Activated CD8-positive, alpha-beta memory T cell treated with anti-CD3 and anti-CD28 coated beads, Interleukin-2, amount 50 U/mL, for 1 hour (primary cell): ENCODE measurements around the gene POLR2J.

ENCODE experiments used
- DNase-seq: peaks from one replicate; pipeline ENCODE4 v3.0.0-alpha.2; 2020; ENCODE audit errors: extremely low read depth

POLR2J gene

DNA sequence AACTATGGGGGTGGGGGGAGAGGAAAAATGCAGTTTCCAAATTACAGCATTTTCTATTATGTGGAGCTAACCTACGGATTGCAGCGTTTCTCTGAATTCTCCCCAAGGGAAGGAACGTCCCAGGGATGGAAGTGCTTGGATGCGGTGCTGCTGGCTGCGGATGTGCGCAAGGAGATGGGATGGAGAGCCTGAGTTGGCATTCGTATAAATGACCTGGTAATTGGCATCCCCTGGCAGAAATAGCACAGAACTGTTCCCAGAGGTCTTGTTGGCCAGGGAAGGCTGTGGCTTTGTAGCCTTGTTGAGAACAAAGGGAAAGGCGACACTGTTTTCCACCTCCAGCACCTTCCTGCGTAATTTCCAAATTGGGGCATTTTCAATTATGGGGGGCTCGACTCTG is 42.6 kb downstream of the POLR2J start:
- DNase-seq, result no peak

DNA sequence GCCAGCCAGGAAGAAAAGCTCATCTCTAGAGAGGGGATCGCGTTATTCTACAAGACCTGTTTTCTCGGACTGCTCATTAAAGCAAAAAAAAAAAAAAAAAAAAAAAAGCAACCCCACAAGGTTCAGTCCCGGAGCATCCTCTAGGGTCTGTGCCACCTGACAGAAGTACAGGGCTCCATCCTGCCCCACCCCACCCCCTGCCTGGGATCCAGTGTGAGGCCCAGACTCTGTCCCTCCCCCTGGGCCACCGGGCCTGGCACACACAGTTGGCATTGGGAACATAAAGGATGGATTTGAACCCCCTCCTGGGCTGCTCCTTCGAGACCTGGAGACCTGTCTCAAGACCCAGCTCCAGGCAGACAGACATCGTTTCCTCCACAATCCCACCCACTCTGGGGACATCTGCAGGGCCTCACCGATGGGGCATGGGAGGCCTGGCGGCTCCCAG is 44.7 kb downstream of the POLR2J start:
- DNase-seq, result no peak

DNA sequence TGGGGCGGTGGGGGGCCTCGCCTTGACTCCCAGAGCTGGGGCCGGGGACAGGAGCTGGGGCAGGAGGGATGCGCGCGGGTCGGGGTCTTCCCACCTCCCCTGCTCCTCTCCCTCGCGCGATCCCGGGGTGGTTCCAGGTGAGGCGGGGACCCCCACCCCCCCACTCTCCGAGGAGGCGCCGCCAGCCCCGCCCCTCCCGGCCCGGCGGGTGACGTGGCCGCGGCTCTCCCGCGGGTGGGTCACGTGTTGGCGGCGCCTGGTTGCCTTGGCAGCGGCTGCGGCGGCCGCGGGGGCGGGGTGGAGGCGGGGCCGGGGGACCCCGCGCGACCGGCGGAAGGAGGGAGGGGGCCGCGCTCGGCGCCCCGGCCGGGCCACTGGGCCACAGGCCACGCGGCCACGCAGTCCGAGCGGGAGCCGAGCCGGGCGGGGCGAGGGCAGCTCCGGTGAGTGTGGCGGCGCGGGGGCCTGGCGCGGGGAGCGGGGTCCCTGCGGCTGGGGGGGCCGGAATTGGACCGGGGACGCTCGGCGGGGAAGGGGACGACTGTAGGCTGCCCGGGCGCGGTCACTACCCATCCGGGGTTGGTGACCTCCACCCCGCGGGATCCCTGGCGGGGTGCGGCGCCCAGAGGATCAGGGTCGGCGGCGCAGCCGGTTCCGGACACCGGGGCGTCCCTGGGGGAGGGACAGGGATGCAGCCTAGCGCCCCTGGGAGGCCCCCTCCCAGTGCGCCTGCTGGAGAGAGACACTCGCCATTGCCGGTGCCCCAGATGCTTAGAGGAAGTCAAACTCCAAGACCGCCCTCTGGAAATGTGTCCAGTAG is 45.3 kb downstream of the POLR2J start, which contains the start of gene ORAI2:
Gene ORAI2 (plus strand): TSS at position 357 of the 820 bp plus-strand sequence. CDS start 5,382 bp downstream, outside the sequence.
- DNase-seq, result peak; percentile 64

DNA sequence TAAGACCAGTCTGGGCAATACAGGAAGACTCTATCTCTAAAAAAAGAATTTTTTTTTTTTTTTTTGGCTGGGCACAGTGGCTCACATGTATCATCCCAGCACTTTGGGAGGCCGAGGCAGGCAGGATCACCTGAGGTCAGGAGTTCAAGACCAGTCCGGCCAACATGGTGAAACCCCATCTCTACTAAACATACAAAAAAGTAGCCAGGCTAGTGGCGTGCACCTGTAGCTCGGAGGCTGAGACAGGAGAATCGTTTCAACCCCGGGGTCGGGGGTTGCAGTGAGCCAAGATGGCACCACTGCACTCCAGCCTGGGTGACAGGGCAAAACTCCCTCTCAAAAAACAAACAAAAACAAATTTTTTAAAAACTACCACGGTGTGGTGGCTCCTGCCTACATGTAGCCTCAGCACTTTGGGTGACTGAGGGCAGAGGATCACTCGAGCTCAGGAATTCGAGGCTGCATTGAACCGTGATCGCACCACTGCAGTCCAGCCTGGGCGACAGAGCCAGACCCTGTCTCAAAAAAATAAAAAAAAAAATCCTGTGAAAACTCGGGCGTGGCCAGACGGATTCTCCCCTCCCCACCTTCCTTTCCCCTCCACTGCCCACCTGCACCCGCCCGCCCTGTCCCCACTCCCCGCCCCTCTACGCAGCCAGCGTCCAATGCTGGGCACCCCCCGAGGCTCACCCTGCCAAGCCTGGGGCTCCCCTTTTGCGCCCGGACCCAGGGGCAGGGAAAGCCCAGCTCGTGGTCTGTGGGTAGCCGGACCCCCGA is 46.1 kb downstream of the POLR2J start:
- DNase-seq, result no peak

DNA sequence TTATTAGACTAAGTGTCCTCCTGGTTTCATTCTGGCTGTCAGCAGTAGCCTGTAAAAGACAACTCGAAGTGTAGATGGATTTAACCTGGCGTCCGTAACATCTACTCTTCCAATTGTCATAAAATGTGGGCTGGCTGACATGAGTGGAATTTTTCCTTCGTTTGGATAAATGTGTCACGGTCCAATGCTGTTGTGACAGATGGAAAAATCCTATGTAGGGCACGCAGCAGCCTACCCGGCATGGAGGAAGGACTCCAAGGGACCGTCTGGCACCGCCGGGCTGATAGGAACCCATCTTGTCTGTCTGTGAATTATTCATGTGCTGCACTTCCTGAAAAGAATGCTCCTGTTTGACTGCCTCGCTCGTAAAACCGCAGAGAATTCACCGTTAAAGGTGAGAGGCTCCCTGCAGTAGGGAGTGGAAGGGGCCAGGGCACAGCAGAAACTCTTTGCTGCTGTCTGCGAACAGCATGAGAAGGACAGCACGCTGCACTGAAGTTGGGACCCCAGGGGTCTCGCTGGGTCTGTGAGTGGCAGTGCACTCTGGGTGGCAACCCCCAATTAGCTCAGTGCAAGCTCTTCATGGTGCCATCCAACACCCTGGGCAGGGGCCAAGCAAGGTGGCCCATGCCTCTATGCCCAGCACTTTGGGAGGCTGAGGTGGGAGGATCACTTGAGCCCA is 47.0 kb downstream of the POLR2J start:
- DNase-seq, result peak; percentile 57

DNA sequence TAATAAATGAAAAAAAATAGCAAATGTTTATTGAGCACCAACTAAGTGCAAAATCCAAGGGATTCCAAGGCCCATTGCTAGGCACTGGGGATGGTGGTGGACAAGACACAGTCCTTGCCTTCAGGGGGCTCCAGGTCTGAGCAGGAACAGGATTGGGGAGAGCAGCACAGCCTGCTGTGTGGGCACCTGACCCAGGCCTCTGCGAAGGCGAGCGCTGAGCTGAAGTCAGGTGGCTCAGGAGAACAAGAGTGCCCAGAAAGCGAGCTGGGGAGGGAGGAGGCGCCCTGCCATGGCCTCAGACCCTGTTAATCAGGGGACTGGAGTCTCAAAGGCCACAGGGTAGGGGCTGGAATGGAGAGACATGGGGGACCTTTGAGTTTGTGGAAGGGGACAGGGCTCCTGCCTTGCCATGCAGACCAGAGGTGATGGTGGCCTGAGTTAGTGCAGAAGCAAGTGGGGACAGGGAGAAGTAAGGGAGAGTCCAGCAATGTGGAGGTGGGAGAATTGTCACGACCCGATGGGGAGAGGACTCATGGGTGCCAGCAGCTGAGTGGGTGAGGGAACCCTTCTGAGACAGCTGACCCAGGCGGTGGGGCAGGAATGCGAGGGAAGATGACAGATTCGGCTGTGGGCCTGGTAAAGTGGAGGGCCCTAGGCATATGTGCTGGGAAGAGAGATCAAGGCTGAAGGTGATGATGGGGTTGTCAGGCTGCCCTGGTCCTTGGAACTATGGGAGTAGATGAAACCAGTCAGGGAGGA is 49.4 kb downstream of the POLR2J start:
- DNase-seq, result no peak

DNA sequence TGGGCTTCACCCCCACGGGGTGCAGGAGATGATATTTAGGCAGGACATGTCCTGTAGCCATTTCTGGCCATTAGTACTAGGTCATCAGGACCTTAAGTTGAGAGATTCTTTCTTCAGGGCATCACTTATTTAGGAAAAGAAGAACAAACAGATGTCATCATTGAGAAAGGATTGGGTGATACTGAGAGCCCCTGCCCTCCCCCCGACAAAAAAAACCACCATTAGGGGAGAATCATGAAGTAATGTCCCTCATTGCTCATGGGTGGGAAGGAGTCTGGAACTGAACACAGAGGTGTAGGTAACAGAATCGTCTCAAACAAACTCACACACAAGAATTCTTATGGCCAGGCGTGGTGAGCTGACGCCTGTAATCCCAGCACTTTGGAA is 51.7 kb downstream of the POLR2J start:
- DNase-seq, result no peak

DNA sequence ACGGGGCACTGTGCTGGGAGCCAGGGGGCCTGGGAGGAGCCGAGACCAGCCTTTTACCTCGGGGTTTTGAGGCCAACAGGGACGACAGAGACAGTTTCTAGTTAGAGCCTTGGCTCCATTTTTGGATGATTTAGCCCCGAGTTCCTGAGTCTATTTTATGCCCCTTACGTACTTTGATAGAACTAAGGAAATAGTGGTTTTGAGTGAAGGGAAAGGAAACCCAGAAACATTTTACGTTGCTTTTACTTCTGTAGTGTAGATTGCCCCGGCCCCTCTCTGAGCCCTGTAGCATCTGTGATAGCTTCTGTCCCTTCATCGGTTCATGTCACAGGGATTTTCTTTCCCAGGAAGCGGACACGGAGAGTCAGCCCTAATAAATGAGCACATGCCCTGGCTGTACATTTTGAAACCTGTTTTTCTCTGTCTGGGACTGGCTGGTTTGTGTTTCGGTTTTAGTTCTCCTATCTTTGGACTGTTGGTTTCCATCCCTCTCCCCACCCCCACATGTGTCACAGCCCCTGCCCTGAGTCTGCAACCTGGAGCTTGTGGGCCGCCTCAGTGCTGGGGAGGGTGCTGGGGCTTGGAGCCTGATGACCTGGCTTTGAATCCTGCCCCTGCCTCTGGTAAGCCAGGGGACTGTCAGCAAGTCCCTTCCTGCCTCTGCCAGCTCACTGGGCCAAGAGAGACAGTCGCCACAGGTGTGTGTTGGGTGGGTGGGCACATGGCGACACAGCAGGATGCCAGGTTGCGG is 52.3 kb downstream of the POLR2J start:
- DNase-seq, result no peak

DNA sequence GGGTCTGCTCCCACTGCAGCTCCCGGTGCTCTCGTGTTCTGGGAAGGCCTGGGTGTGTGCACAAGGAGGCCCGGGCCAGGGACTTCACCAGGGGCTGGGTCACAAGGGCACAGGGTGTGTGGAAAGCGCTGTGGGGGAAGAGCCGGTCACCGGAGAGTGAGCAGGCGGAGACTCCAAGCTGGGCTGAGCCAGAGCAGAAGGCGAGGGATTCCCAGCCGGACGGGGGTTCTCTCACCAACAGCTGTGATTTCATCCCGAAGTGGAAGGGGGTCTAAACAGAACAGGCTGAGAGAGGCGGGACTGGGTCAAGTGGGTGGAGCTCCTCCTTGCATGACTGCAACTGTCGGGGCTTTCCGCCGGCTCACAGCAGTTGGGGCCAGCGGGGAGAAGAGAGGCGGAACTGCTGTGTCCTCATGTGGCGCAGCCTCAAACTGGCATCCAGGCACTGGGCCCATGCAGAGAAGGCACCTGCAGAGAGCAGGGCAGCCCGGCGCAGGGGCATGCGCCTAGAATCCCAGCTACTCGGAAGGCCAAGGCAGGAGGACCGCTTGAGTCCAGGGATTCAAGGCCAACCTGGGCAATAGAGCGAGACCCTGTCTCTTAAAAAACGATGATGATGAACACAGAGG is 53.0 kb downstream of the POLR2J start:
- peak; percentile 69 for DNase-seq

DNA sequence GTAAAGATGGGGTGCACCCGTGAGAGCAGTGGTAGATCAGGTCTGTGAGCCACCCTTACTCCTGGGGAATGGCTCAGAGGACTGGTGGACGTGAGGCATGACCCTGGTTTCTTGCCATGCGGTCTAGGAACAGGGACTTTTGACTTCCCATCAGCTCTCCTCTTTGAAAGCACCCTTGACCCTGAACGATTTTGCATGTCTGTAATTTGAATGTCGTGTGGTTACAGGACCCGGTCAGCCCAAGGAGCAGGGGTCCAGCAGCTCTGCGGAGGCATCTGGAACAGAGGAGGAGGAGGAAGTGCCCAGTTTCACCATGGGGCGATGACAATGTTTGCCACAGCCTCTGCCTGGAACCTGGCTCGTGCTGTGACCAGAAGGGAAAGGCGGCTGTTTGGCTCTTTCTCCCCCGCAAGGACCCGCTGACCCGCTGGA is 53.9 kb downstream of the POLR2J start:
- DNase-seq, result no peak

DNA sequence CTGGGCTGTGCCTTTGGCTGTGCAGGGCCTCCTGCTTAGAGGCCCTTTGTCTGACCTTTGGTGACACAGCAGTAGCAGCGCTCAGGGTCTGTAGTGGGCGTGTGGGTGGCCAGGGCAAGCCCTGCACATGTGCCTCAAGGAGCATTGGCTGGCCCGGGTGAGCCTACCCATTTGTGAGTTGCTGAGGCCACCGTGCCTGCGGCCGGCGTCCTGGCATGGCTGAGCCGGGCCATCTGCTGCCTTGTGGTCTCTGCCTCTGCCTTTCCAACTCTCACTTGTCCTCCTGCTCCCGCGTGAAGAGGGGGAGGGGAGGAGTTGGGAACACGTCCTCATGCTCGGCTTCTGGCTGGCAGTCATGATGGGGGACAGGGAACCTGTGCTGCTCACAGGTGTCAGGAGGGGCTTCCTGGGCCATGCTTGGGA is 54.6 kb downstream of the POLR2J start:
- DNase-seq, result no peak
